GM19452 (cell line): Measurements from ENCODE around the gene WDCP.

Source experiments
- ATAC-seq: cut with Tn5 transposase; IDR thresholded peaks from one replicate; pipeline ENCODE4 v1.9.1; 2021; ENCODE audit not compliant: unreplicated experiment

WDCP gene

DNA sequence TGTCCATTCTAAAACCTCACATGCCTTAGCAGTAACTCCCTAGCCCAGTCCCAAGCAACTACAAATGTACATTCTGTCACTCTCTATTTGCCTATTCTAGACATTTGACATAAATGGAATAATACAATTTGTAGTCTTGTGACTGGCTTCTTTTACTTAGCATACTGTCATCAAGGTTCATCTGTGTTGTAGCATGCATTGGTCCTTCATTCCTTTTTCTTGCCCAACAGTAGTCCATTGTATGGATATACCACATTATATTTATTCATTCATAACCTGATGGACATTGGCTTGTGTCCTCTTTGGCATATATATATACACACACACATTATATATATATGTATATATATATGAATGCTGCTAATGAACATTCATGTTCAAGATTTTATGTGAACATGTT is 39.5 kb downstream of the WDCP start:
- no peak for ATAC-seq

DNA sequence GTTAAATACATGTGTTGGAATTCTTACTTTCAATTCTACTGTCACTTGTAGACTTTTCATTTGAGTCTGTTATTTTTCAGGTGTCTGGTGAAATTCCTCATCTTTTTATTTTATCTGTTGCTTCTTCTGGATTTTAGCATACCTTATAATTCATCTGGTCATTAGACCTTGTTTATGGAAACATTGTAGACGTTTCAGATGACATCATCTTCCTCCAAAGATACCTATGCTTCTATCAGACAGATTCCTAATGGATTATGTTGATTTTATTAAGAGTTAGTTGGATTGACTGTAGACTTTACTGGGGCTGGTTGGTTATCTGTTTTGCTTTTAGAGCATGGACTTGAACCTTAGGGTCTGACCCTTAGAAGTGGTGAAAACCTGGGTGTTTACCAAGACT is 52.6 kb downstream of the WDCP start:
- ATAC-seq: no peak

DNA sequence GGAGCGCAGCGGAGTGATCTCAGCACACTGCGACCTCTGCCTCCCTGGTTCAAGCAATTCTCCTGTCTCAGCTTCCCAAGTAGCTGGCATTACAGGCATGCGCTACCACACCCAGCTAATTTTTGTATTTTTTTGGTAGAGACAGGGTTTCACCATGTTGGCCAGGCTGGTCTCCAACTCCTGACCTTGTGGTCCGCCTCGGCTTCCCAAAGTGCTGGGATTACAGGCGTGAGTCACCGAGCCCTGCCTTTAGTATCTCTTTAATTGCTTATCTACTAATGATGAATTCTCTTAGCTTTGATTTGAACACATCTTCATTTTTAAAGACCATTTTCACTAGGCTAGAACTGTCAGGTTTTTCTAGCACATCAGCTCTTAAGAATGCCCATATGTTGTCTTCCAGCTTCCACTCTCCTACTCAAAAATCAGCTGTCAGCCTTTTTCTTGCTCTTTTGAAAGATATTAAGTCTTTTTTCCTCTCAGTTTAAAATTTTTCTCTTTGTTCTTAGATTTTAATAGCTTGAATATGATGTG is 53.4 kb downstream of the WDCP start:
- ATAC-seq: no peak

DNA sequence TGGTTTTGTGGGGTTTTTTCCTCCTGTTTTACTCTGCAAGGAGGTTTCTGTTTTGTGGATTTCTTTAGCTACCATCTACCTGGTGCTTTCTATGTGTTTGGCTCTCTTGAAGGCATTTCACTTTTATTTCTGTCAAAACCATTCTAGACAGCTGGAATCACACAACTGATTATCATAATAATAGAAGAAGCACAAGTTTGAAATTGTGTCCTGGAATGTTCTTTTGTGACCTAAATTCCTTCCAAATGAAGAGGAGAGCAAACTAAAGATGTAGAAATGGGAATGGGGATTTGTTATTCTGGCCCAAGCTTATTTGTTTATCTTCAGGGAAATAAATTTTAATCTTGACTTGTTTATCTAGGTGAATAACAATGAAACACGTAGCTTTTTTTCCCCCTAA is 54.3 kb downstream of the WDCP start:
- ATAC-seq: no peak

DNA sequence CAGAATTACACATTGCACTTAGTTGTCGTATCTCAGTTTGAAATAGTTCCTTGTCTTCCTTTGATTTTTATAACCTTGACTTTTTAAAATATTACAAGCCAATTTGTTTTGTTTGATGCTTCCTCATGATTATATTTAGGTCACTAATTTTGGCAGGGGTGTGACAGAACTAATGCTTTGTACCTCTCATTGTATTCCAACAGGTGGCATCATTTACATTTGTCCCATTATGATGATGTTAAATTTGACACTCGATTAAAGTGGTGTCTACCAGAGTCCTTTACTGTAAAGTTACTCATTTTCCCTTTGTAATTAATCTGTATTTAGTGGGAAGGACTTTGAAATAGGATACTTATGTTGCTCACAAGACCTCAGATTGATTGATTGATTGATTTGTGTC is 58.8 kb downstream of the WDCP start:
- no peak for ATAC-seq
